Placental pericyte (primary cell): ENCODE measurements around the gene ACTR10. TPM values are rescaled to one million over a fixed set of nuclear protein-coding genes. Genes with fewer than 3 reads are reported as not detected.

Experiments used
- small RNA-seq: library from RNA; depleted of rRNA; stranded (forward); fragments of <200 nt; gene quantifications from one replicate; pipeline ENCODE3, GENCODE V24; 2012; ENCODE audit warnings: low replicate concordance
- total RNA-seq: library from RNA; depleted of rRNA; stranded (reverse); fragments of >200 nt; gene quantifications from 2 replicates; pipeline ENCODE4 v1.2.3, GENCODE V29; 2012

Gene ACTR10
- 40.3 and 48.2 TPM in 2 replicates for total RNA-seq

GRCh38 chr14:58199726-58200479 is at the start of gene ACTR10:
TSS of gene ACTR10 (plus strand) at chr14:58200149. CDS start at chr14:58200218, 69 bp downstream.

DNA sequence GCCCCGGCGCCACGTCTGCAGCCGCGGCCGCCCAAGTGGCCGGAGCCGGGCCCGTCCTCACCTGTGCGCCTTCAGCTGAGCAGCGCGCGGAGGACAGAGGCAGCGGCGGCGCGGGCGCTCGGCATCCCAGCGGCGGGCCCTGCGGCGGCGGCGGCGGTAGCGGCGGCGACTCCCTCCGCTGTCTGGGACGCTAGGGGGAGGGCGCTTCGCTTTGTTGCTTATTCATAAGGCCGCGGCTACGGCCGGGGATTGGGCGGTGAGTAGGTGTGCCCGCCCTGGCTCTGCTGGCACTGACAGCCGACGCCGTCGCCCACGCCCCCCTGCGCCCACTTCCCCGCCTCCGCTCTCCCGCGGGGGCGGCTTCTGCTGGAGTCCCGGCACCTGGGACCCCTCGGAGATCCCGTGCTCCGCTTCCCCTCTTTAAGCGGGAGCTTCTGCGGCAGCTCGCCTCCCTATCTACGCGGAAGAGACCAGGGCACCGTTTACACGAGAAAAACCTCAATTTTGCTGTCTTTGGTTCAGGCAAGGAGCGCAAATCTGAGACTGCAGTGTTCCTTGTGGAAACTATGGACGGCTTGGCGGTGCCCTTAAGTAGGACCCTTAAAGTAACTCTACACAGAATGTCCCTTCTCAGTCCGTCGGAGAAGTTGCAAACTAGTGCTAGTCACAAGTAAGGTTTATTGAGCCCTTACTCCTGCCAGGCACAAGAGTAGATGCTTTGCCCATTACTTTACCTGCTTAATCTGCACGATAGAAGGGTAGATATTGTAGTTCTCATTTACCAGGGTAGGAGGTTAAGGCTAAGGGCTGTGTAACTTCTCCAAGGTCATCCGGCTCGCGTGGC is 47.7 kb upstream of the ACTR10 start, which contains the start of gene ARMH4:
ARMH4 (minus strand) TSS at position 200 of the 844 bp plus-strand sequence. CDS start 12,855 bp downstream, outside the sequence.

DNA sequence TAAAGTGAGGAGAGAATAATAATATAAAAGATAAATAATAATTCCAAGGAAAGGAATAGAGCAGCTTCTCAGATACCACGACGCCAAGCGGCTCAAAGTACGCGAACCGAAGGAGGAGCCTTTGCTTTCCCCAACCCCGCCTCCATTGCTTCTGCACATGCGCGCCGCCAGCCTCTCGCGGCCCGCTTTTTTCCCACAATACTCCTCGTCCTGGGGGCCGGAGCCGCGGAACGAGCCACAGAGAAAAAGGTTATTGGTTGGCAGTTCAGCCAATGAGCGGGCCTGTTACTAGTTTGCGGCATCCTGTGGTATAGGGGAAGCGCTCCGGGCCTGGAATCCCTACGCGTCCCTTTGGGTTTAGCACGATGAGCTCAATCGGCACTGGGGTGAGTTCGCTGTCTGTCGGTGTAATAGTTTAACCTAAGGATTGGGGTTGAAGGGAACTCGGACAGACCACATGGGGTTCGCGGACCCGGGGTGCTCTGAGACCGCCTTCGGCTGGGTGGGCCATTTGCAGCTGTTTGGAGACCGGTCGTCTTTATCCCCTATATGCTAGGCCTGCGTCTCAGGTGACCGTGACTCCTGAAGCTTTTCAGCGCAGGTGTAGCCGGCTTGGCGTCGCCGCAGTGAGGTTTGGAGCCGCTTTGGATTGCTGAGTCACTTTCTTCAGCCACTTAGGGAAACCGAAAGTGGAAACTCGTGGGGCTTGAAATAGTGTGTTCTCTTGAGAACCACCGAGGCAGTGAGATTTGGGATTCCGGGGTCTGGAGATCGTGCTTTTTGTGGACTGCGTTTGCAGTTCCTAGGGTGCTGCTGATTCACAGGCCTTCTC is 44.8 kb downstream of the ACTR10 start, which contains the start of gene PSMA3:
PSMA3 (plus strand) TSS at position 288 of the 832 bp plus-strand sequence; CDS start at position 366, 78 bp downstream.

Small RNAs within 50 kb of the gene (small RNA-seq; reads per million reads assigned to genes)
- gene RN7SL598P = not detected

Other genes with a start within 250 kb of the ACTR10 start
- gene ARMH4, start 47.9 kb upstream of the ACTR10 start, total RNA-seq = 0.66 and 1.9 TPM in 2 replicates
- gene PSMA3, start 44.7 kb downstream of the ACTR10 start, total RNA-seq = 112 and 142 TPM in 2 replicates
- 6.7 and 10.3 TPM in 2 replicates for gene ARID4A, start 98.4 kb downstream of the ACTR10 start, total RNA-seq
- not detected in 2 replicates for gene TOMM20L, start 195.8 kb downstream of the ACTR10 start, total RNA-seq
- 19.0 and 19.9 TPM in 2 replicates for gene TIMM9, start 227.4 kb downstream of the ACTR10 start, total RNA-seq
- gene KIAA0586, start 227.6 kb downstream of the ACTR10 start, total RNA-seq = 19.5 and 40.8 TPM in 2 replicates